Fibroblast of villous mesenchyme (primary cell): ENCODE results near the gene RMND5B. TPM values are rescaled to one million over a fixed set of nuclear protein-coding genes. Genes with fewer than 3 reads are reported as not detected.

Experiments used
- DNase-seq: peaks from one replicate; pipeline ENCODE4 v3.0.0-alpha.2; 2010; ENCODE audit warnings: low read depth
- H3K4me3 ChIP-seq: 2 replicates; pipeline ENCODE4 v1.5.1; 2011; ENCODE audit warnings: low read depth, mild to moderate bottlenecking, low read length
- CTCF ChIP-seq: IDR thresholded peaks from 2 replicates; pipeline ENCODE4 v1.5.1; 2012; ENCODE audit warnings: low read depth, mild to moderate bottlenecking, low read length; ENCODE audit not compliant: insufficient read depth
- total RNA-seq: library from RNA; depleted of rRNA; stranded (reverse); fragments of >200 nt; gene quantifications from 2 replicates; pipeline ENCODE4 v1.2.3, GENCODE V29; 2012

Gene RMND5B
- total RNA-seq, 1 donor, result 22.0 TPM

- TF ChIP-seq CTCF, result no peak
- DNase-seq, result peak; percentile 99
- H3K4me3 ChIP-seq, result peak within 1 kb of the TSS; percentile 76
These were observed 22.9 kb downstream of the RMND5B start, which contains the start of gene NHP2 for GRCh38 chr5:178153530-178154340. TSS of gene NHP2 (minus strand) at chr5:178153885. CDS start at chr5:178153817, 68 bp downstream.

GRCh38 chr5:178155065-178155464 lies 24.3 kb downstream of the RMND5B start:
- no peak overlapping the region for H3K4me3 ChIP-seq
- no peak for TF ChIP-seq CTCF
- no peak for DNase-seq

GRCh38 chr5:178160176-178160575 lies 29.4 kb downstream of the RMND5B start:
- no peak for TF ChIP-seq CTCF
- DNase-seq, result no peak

GRCh38 chr5:178162481-178162880 lies 31.7 kb downstream of the RMND5B start:
- no peak for DNase-seq
- no peak for TF ChIP-seq CTCF
- H3K4me3 ChIP-seq, result no peak overlapping the region

More at GRCh38 chr5:178160176-178160575, 29.4 kb downstream of the RMND5B start:
- H3K4me3 ChIP-seq, result no peak overlapping the region

- no peak overlapping the region for H3K4me3 ChIP-seq
- TF ChIP-seq CTCF, result peak; percentile 99
- DNase-seq, result peak; percentile 62
These were observed 33.2 kb downstream of the RMND5B start for GRCh38 chr5:178163772-178164735.

- H3K4me3 ChIP-seq, result peak overlapping the region; percentile 32
- TF ChIP-seq CTCF, result no peak
- no peak for DNase-seq
These were observed 34.8 kb downstream of the RMND5B start for GRCh38 chr5:178165581-178165980.
